H9 (cell line): ENCODE results near the gene KRT71. TPM values are rescaled to one million over a fixed set of nuclear protein-coding genes. Genes with fewer than 3 reads are reported as not detected.

Source experiments
- DNase-seq: peaks from one replicate; pipeline ENCODE4 v3.0.0-alpha.2; 2017
- H2AFZ ChIP-seq: one replicate; pipeline ENCODE4 v1.6.1; 2013; ENCODE audit warnings: mild to moderate bottlenecking, low read length, control low read depth, moderate library complexity
- H2AK5ac ChIP-seq: 2 replicates; pipeline ENCODE4 v1.6.1; 2013; ENCODE audit warnings: low read length, control low read depth, mixed read lengths; ENCODE audit not compliant: insufficient read length
- H2BK120ac ChIP-seq: one replicate; pipeline ENCODE4 v1.6.1; 2013; ENCODE audit warnings: low read depth, mild to moderate bottlenecking, low read length, control low read depth, inconsistent platforms; ENCODE audit not compliant: poor library complexity, severe bottlenecking
- H2BK12ac ChIP-seq: 2 replicates; pipeline ENCODE4 v1.6.1; 2013; ENCODE audit warnings: low read length, control low read depth, mixed read lengths, low read depth; ENCODE audit not compliant: insufficient read length
- H2BK15ac ChIP-seq: 2 replicates; pipeline ENCODE4 v1.6.1; 2013; ENCODE audit warnings: low read depth, low read length, control low read depth
- H2BK20ac ChIP-seq: one replicate; pipeline ENCODE4 v1.6.1; 2013; ENCODE audit warnings: low read depth, mild to moderate bottlenecking, low read length, control low read depth, inconsistent platforms; ENCODE audit not compliant: poor library complexity, severe bottlenecking
- H2BK5ac ChIP-seq: 2 replicates; pipeline ENCODE4 v1.6.1; 2013; ENCODE audit warnings: low read length, control low read depth, mixed read lengths; ENCODE audit not compliant: insufficient read length
- H3K14ac ChIP-seq: 2 replicates; pipeline ENCODE4 v1.6.1; 2013; ENCODE audit warnings: low read length, control low read depth; ENCODE audit not compliant: insufficient read depth
- H3K18ac ChIP-seq: 2 replicates; pipeline ENCODE4 v1.6.1; 2013; ENCODE audit warnings: low read depth, mild to moderate bottlenecking, mixed read lengths, low read length, control low read depth; ENCODE audit not compliant: insufficient read length
- H3K23ac ChIP-seq: 2 replicates; pipeline ENCODE4 v1.6.1; 2013; ENCODE audit warnings: low read length, control low read depth, mixed read lengths, low read depth; ENCODE audit not compliant: insufficient read length
- H3K23me2 ChIP-seq: 2 replicates; pipeline ENCODE4 v1.6.1; 2013; ENCODE audit warnings: low read depth, mild to moderate bottlenecking, mixed read lengths, low read length, control low read depth; ENCODE audit not compliant: insufficient read length, poor library complexity, severe bottlenecking
- H3K27ac ChIP-seq: 2 replicates; pipeline ENCODE4 v1.5.1; 2013; ENCODE audit warnings: low read length, control low read depth, mixed read lengths, low read depth; ENCODE audit not compliant: insufficient read length
- H3K27me3 ChIP-seq: 2 replicates; pipeline ENCODE4 v1.6.1; 2013; ENCODE audit warnings: low read length, control low read depth, inconsistent platforms; ENCODE audit not compliant: insufficient read depth
- H3K4ac ChIP-seq: 2 replicates; pipeline ENCODE4 v1.6.1; 2013; ENCODE audit warnings: low read depth, mild to moderate bottlenecking, control low read depth, inconsistent platforms, low read length, moderate library complexity
- H3K4me1 ChIP-seq: 2 replicates; pipeline ENCODE4 v1.6.1; 2013; ENCODE audit warnings: low read length, control low read depth, inconsistent platforms; ENCODE audit not compliant: insufficient read depth
- H3K4me2 ChIP-seq: 2 replicates; pipeline ENCODE4 v1.6.1; 2013; ENCODE audit warnings: low read length, control low read depth, mixed read lengths; ENCODE audit not compliant: insufficient read length, insufficient read depth
- H3K56ac ChIP-seq: 2 replicates; pipeline ENCODE4 v1.6.1; 2013; ENCODE audit warnings: low read depth, mild to moderate bottlenecking, mixed read lengths, low read length, control low read depth; ENCODE audit not compliant: insufficient read length
- H3K79me1 ChIP-seq: 2 replicates; pipeline ENCODE4 v1.6.1; 2013; ENCODE audit warnings: low read depth, mild to moderate bottlenecking, moderate library complexity, low read length, control low read depth, inconsistent platforms; ENCODE audit not compliant: insufficient read depth, poor library complexity, severe bottlenecking
- H3K79me2 ChIP-seq: 2 replicates; pipeline ENCODE4 v1.6.1; 2013; ENCODE audit warnings: low read length, control low read depth, inconsistent platforms; ENCODE audit not compliant: insufficient read depth
- H3K9ac ChIP-seq: 2 replicates; pipeline ENCODE4 v1.6.1; 2013; ENCODE audit warnings: low read length, control low read depth, mixed read lengths; ENCODE audit not compliant: insufficient read length; ENCODE audit errors: extremely low read depth
- H3K9me3 ChIP-seq: one replicate; pipeline ENCODE4 v1.6.1; 2013; ENCODE audit warnings: low read depth, low read length, inconsistent platforms; ENCODE audit not compliant: control insufficient read depth
- H3T11ph ChIP-seq: one replicate; pipeline ENCODE4 v1.6.1; 2013; ENCODE audit warnings: mild to moderate bottlenecking, low read length, control low read depth, inconsistent platforms
- H4K20me1 ChIP-seq: one replicate; pipeline ENCODE4 v1.6.1; 2013; ENCODE audit not compliant: control insufficient read depth, insufficient read length, insufficient read depth
- H4K5ac ChIP-seq: 2 replicates; pipeline ENCODE4 v1.6.1; 2013; ENCODE audit warnings: low read depth, mild to moderate bottlenecking, mixed read lengths, low read length, control low read depth; ENCODE audit not compliant: insufficient read length
- H4K8ac ChIP-seq: replicated peaks from 2 replicates; pipeline ENCODE4 v1.6.1; 2013; ENCODE audit warnings: low read length, control low read depth, mixed read lengths, low read depth; ENCODE audit not compliant: insufficient read length
- H4K91ac ChIP-seq: 2 replicates; pipeline ENCODE4 v1.6.1; 2013; ENCODE audit warnings: low read depth, mild to moderate bottlenecking, moderate library complexity, mixed read lengths, low read length, control low read depth; ENCODE audit not compliant: insufficient read length
- H3K27ac Mint-ChIP-seq, 3 experiments: 2 replicates in 2 of 3; 3 replicates in 1 of 3; pipeline ENCODE4 v1.8.0; 2020 to 2021; ENCODE audit warnings: mixed read lengths in 3 of 3, mild to moderate bottlenecking in 1 of 3, moderate library complexity in 1 of 3
- H3K27me3 Mint-ChIP-seq: 2 replicates; pipeline ENCODE4 v1.8.0; 2021; ENCODE audit warnings: low read depth, mild to moderate bottlenecking, moderate library complexity, mixed read lengths
- H3K36me3 Mint-ChIP-seq, 3 experiments: 2 replicates in 2 of 3; 3 replicates in 1 of 3; pipeline ENCODE4 v1.8.0; 2020 to 2021; ENCODE audit warnings: low read depth in 3 of 3, mixed read lengths in 3 of 3; ENCODE audit not compliant: insufficient read depth in 1 of 3
- H3K4me1 Mint-ChIP-seq, 2 experiments: 2 replicates each; pipeline ENCODE4 v1.8.0; 2020; ENCODE audit warnings: mixed read lengths in 2 of 2
- H3K4me3 Mint-ChIP-seq, 2 experiments: 2 replicates in 1 of 2; 3 replicates in 1 of 2; pipeline ENCODE4 v1.8.0; 2020 to 2021; ENCODE audit warnings: mild to moderate bottlenecking in 2 of 2, mixed read lengths in 2 of 2, moderate library complexity in 1 of 2
- H3K9me3 Mint-ChIP-seq, 2 experiments: 2 replicates in 1 of 2; 3 replicates in 1 of 2; pipeline ENCODE4 v1.8.0; 2020; ENCODE audit warnings: mild to moderate bottlenecking in 2 of 2, mixed read lengths in 2 of 2, moderate library complexity in 1 of 2
- CTCF ChIP-seq: fragments of 200-600 bp; sonication (generic); conservative IDR thresholded peaks from 3 replicates; pipeline ENCODE4 v1.8.0; 2021; ENCODE audit warnings: antibody characterized with exemption, mild to moderate bottlenecking
- WGBS: extraction: QIAGEN DNeasy Blood & Tissue Kit; methylation state at CpG from one replicate; pipeline ENCODE4 v1.1.7; 2013; ENCODE audit warnings: missing lambda C conversion rate, low lambda C conversion rate, mixed read lengths; ENCODE audit not compliant: insufficient read length; ENCODE audit errors: extremely low coverage; 5-methylcytosine and 5-hydroxymethylcytosine counted together
- total RNA-seq: library from RNA; stranded (reverse); gene quantifications from 2 replicates; pipeline ENCODE4 v1.2.1, GENCODE V29; 2021

Gene KRT71
- total RNA-seq, 1 experiment from 2014 or later = not detected

- H3K36me3 Mint-ChIP-seq = no peaks in the 10 kb centered on the region
- Histone ChIP-seq H2AK5ac (no peak overlapping the region), H4K91ac (no peak overlapping the region), H2BK12ac (no peak overlapping the region), H3K4me2 (no peak overlapping the region), H3K4ac (no peak overlapping the region), H3K79me1 (no peaks in the 10 kb centered on the region), H3K56ac (no peak overlapping the region), H2BK120ac (no peak overlapping the region), H3K9me3 (no peaks in the 10 kb centered on the region), H4K20me1 (no peaks in the 10 kb centered on the region), H2BK15ac (no peak overlapping the region), H3K27me3 (no peaks in the 10 kb centered on the region), H3K23me2 (no peaks in the 10 kb centered on the region), H3K14ac (no peak overlapping the region), H4K8ac (no peak overlapping the region), H3K18ac (no peak overlapping the region), H2AFZ (no peak overlapping the region), H2BK20ac (no peak overlapping the region), H4K5ac (no peak overlapping the region), H3T11ph (no peak overlapping the region), H3K27ac (no peak overlapping the region), H3K79me2 (no peaks in the 10 kb centered on the region), H3K23ac (no peak overlapping the region), H3K9ac (no peak overlapping the region), H3K4me1 (no peaks in the 10 kb centered on the region), H2BK5ac (no peak overlapping the region)
- no peaks in the 10 kb centered on the region for H3K4me1 Mint-ChIP-seq
- peak; percentile 7 for DNase-seq
- no peak for TF ChIP-seq CTCF
- no CpG with 5 or more reads among the region's 12 CpGs for WGBS
- H3K27me3 Mint-ChIP-seq = peaks cover 31% of the 10 kb centered on the region
- H3K9me3 Mint-ChIP-seq = no peaks in the 10 kb centered on the region
- no peak overlapping the region for H3K27ac Mint-ChIP-seq
- no peak overlapping the region for H3K4me3 Mint-ChIP-seq
These were observed 47.5 kb upstream of the KRT71 start for GRCh38 chr12:52600475-52600874.
